ENCODE results near the gene EEFSEC. TPM values are rescaled to one million over a fixed set of nuclear protein-coding genes. Genes with fewer than 3 reads are reported as not detected.
A peak's percentile ranks its signal among the peaks of the same experiment; 100 is the strongest.

EEFSEC gene
- total RNA-seq, 1 donor from 2014 or later: 0.92 TPM

DNA sequence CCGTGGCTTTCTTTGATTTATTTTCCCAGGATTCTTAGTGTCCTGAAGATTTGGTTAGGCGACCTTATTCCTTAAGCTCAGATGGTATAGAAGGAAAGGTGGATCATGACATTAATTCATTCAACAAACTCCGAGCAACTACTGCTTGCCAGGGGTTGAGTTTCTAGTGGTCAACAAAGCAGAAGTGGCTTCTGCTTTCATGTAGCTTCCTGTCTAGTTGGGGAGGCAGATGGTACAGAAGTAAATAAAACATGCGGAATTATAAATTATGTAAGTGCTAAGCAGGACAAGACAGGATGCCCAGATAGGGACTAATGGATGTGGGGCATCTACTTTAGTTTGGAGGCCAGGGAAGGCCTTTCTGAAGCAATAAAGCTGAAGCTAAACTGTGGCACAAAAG lies 15.6 kb downstream of the EEFSEC start:
- Histone ChIP-seq H2AFZ (replicated peaks) (no peak overlapping the region), H3F3A (ENCODE audit: low read depth) (peaks cover 18% of the 10 kb centered on the region), H3K36me3 (no peaks in the 10 kb centered on the region), H4K20me1 (ENCODE audit: low read depth) (peaks cover 27% of the 10 kb centered on the region), H3K9me3 (ENCODE audit: low read depth) (no peaks in the 10 kb centered on the region), H3K4me2 (no peak overlapping the region), H3K4me1 (peaks cover 28% of the 10 kb centered on the region), H3K79me2 (ENCODE audit: low read depth) (no peaks in the 10 kb centered on the region), H3K4me3 (no peak overlapping the region), H3K27me3 (no peaks in the 10 kb centered on the region), H3K27ac (no peak overlapping the region), H3K9ac (no peak overlapping the region)
- no peaks in the 10 kb centered on the region for H3K9me3 Mint-ChIP-seq
- H3K4me3 Mint-ChIP-seq: no peak overlapping the region
- H3K4me1 Mint-ChIP-seq: peaks cover 60% of the 10 kb centered on the region
- peak overlapping the region; percentile 78 for H3K27ac Mint-ChIP-seq
- H3K27me3 Mint-ChIP-seq (ENCODE audit: insufficient read depth, low read depth): peaks cover 3% of the 10 kb centered on the region
- TF ChIP-seq EZH2 (IDR thresholded peaks at IDR 0.05) (no peak), EZH2phosphoT487 (IDR thresholded peaks at IDR 0.05) (no peak)
- TF ChIP-seq, protein P1, sequence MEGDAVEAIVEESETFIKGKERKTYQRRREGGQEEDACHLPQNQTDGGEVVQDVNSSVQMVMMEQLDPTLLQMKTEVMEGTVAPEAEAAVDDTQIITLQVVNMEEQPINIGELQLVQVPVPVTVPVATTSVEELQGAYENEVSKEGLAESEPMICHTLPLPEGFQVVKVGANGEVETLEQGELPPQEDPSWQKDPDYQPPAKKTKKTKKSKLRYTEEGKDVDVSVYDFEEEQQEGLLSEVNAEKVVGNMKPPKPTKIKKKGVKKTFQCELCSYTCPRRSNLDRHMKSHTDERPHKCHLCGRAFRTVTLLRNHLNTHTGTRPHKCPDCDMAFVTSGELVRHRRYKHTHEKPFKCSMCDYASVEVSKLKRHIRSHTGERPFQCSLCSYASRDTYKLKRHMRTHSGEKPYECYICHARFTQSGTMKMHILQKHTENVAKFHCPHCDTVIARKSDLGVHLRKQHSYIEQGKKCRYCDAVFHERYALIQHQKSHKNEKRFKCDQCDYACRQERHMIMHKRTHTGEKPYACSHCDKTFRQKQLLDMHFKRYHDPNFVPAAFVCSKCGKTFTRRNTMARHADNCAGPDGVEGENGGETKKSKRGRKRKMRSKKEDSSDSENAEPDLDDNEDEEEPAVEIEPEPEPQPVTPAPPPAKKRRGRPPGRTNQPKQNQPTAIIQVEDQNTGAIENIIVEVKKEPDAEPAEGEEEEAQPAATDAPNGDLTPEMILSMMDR (IDR thresholded peaks at IDR 0.05): no peak
- peaks cover 1% of the 10 kb centered on the region for H3K36me3 Mint-ChIP-seq
- DNase-seq (ENCODE audit: low spot score): no peak

DNA sequence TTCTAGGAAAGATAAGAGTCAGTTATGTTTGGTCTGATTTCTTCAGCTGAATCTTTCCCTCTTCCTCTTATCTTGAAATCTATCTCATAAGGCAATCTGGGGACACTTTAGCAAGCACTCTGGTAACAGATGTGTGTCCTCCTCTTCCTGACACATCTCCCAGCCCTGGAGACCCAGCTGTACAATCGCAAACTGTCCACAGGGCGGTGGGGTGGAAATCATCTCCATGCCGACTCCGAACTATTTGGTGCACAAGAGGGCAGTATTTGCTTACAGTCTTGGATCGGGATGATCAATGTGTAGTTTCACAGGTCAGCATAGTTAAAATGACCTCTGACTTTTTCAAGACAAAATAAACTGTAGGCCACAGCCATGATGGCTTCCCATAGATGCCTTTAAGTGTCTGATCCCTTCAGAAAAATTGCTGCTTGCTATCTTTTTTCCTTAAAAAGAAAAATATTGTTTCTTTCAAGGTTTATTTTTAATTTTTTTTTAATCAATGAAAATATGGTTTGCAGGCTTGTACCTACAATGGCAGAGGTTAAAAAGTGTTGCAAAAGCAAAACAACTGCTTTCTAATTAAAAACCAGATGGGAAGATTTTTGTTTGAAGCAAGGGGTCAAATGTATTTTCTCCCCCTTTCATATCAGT lies 17.7 kb downstream of the EEFSEC start:
- no peaks in the 10 kb centered on the region for H3K36me3 ChIP-seq
- no peaks in the 10 kb centered on the region for H3K79me2 ChIP-seq (ENCODE audit: low read depth)
- no peaks in the 10 kb centered on the region for H3K9me3 Mint-ChIP-seq
- DNase-seq (ENCODE audit: low spot score): peak; percentile 79
- H3K9ac ChIP-seq: no peak overlapping the region
- no peak overlapping the region for H3K4me2 ChIP-seq
- peaks cover 1% of the 10 kb centered on the region for H3K36me3 Mint-ChIP-seq
- H3K27me3 Mint-ChIP-seq (ENCODE audit: insufficient read depth, low read depth): peaks cover 3% of the 10 kb centered on the region
- H3K4me1 ChIP-seq: peaks cover 34% of the 10 kb centered on the region
- no peak overlapping the region for H3K27ac ChIP-seq
- H2AFZ ChIP-seq (replicated peaks): no peak overlapping the region
- H3K4me3 ChIP-seq: no peak overlapping the region
- peaks cover 18% of the 10 kb centered on the region for H3F3A ChIP-seq (ENCODE audit: low read depth)
- peak overlapping the region; percentile 73 for H3K4me3 Mint-ChIP-seq
- no peaks in the 10 kb centered on the region for H3K9me3 ChIP-seq (ENCODE audit: low read depth)
- H3K27ac Mint-ChIP-seq: peak overlapping the region; percentile 80
- no peaks in the 10 kb centered on the region for H3K27me3 ChIP-seq
- peaks cover 70% of the 10 kb centered on the region for H3K4me1 Mint-ChIP-seq
- peaks cover 27% of the 10 kb centered on the region for H4K20me1 ChIP-seq (ENCODE audit: low read depth)
- TF ChIP-seq EZH2phosphoT487 (IDR thresholded peaks at IDR 0.05): no peak
- TF ChIP-seq, protein P1 (IDR thresholded peaks at IDR 0.05): peak; percentile 74

DNA sequence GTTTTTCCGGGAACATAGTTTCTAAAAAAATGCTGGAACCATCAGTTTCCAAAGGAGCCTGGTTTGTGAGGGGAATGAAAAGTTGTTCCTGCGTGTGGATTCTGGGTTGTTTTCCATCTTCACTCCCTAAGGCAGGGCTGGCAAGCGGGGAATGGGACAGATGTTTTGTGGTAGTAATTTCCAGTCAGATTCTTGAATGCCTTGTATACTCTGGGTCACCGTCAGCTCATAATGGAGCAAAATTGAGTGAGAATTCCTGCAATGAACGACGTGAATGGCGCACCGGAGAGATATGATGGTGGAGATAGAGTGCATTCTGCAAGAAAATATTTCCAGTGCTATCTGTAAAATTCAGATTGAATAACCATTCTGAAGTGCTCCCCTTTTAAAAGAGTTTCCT lies 19.9 kb downstream of the EEFSEC start:
- Histone ChIP-seq H3K4me1 (peaks cover 19% of the 10 kb centered on the region), H3K27ac (no peak overlapping the region), H3K36me3 (no peaks in the 10 kb centered on the region), H3K4me2 (no peak overlapping the region), H3K9me3 (ENCODE audit: low read depth) (no peaks in the 10 kb centered on the region), H4K20me1 (ENCODE audit: low read depth) (peaks cover 12% of the 10 kb centered on the region), H3F3A (ENCODE audit: low read depth) (peaks cover 4% of the 10 kb centered on the region), H3K4me3 (no peak overlapping the region), H2AFZ (replicated peaks) (no peak overlapping the region), H3K79me2 (ENCODE audit: low read depth) (no peaks in the 10 kb centered on the region), H3K27me3 (no peaks in the 10 kb centered on the region), H3K9ac (no peak overlapping the region)
- no peak overlapping the region for H3K4me3 Mint-ChIP-seq
- peaks cover 1% of the 10 kb centered on the region for H3K36me3 Mint-ChIP-seq
- H3K9me3 Mint-ChIP-seq: no peaks in the 10 kb centered on the region
- peak overlapping the region; percentile 14 for H3K27ac Mint-ChIP-seq
- TF ChIP-seq EZH2 (IDR thresholded peaks at IDR 0.05): no peak
- no peak for TF ChIP-seq EZH2phosphoT487 (IDR thresholded peaks at IDR 0.05)
- TF ChIP-seq, protein P1 (IDR thresholded peaks at IDR 0.05): no peak
- no peak for DNase-seq (ENCODE audit: low spot score)
- H3K4me1 Mint-ChIP-seq: peaks cover 50% of the 10 kb centered on the region
- peaks cover 2% of the 10 kb centered on the region for H3K27me3 Mint-ChIP-seq (ENCODE audit: insufficient read depth, low read depth)
